ENCODE measurements around the gene DCAF12. TPM values are rescaled to one million over a fixed set of nuclear protein-coding genes. Genes with fewer than 3 reads are reported as not detected.
"Not testable (repeated sequence)": the region's sequence is repeated elsewhere in the genome, so short reads cannot be mapped to it uniquely, and the experiment has no call there.

DCAF12 gene
- total and polyA plus RNA-seq, 2 of the 8 experiments (the other 6 are each of a cell fraction or from before 2014, with no cell fraction given) = 22.7 to 29.2 TPM

DNA sequence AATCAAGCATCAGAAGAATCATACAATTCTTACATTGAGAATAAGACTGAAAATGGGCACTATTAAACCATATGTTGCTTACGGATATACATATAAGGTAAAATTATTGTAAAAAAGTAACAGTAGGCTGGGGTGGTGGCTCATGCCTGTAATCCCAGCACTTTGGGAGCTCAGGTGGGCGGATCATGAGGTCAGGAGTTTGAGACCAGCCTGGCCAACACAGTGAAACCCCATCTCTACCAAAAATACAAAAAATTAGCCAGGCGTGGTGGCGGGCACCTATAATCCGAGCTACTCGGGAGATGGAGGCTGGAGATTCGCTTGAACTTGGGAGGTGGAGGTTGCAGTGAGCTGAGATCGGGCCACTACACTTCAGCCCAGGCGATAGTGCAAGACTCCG is 84.4 kb downstream of the DCAF12 start:
- H3K9ac ChIP-seq (replicated peaks in 1 of 4; ENCODE audit: extremely low read depth in 1 of 4, low read depth in 3 of 4, low read length in 3 of 4); H3K79me1 ChIP-seq (ENCODE audit: low read depth, low read length); H2AFZ ChIP-seq (ENCODE audit: low read length); H3K56ac ChIP-seq (replicated peaks; ENCODE audit: insufficient read length, low read depth, low read length); H3K23ac ChIP-seq (ENCODE audit: insufficient read length); H3K18ac ChIP-seq (ENCODE audit: extremely low read depth, low read length); H2BK120ac ChIP-seq (replicated peaks; ENCODE audit: low read depth, low read length); H4K5ac ChIP-seq (ENCODE audit: insufficient read length, low read depth, low read length); H4K20me1 ChIP-seq (replicated peaks in 1 of 2; ENCODE audit: control insufficient read depth in 1 of 2, insufficient read depth in 2 of 2, low read length in 2 of 2); H2BK15ac ChIP-seq (ENCODE audit: low read length); H3K23me2 ChIP-seq (ENCODE audit: low read depth, low read length); H2BK5ac ChIP-seq (ENCODE audit: low read depth, low read length); H3K27ac ChIP-seq (ENCODE audit: low read depth, low read length); H4K8ac ChIP-seq (ENCODE audit: extremely low read depth, insufficient read depth, low read length); H3K27me3 ChIP-seq (replicated peaks in 1 of 4; ENCODE audit: control insufficient read depth in 3 of 4, extremely low read depth in 1 of 4, insufficient read depth in 3 of 4, low read length in 3 of 4); H4K91ac ChIP-seq (replicated peaks; ENCODE audit: insufficient read length, low read length); FAIRE-seq; H2BK20ac ChIP-seq (ENCODE audit: low read length); H3K14ac ChIP-seq (ENCODE audit: insufficient read length); H3K4ac ChIP-seq (replicated peaks; ENCODE audit: insufficient read length, low read depth, low read length); H2BK12ac ChIP-seq (ENCODE audit: low read depth, low read length); H3K4me3 ChIP-seq (ENCODE audit: extremely low read depth in 1 of 4, insufficient read depth in 2 of 4, low read depth in 3 of 4, low read length in 4 of 4); H3K4me1 ChIP-seq (replicated peaks in 1 of 4; ENCODE audit: control insufficient read depth in 3 of 4, insufficient read depth in 4 of 4, low read length in 3 of 4); H2AK5ac ChIP-seq (ENCODE audit: low read depth, low read length); H3K4me2 ChIP-seq (ENCODE audit: insufficient read depth in 1 of 2, low read depth in 2 of 2, low read length in 2 of 2); DNase-seq (ENCODE audit: low read depth in 1 of 2, low spot score in 2 of 2): not testable (repeated sequence)
- POLR2A ChIA-PET (ENCODE audit: partially characterized antibody) = interaction anchor here (0.6 to 2.8 kb wide), 6 partner anchors 7 to 57 kb away, joined by 3 to 9 read pairs (median 4); partner anchors contain the start of gene UBAP2
- Histone ChIP-seq H3K79me2 (ENCODE audit: control insufficient read depth in 1 of 2, insufficient read depth in 2 of 2, low read length in 2 of 2) (peaks cover 43 to 86% of the 10 kb centered on the region in 2 experiments), H3K9me3 (ENCODE audit: insufficient read depth in 2 of 2, low read depth in 1 of 2, low read length in 1 of 2) (peaks cover 0 to 11% of the 10 kb centered on the region in 2 experiments; a peak in 1 of 4 replicates), H3K36me3 (ENCODE audit: control insufficient read depth in 2 of 4, insufficient read depth in 4 of 4, low read length in 3 of 4) (peaks cover 0 to 15% (median 6%) of the 10 kb centered on the region in 4 experiments; a peak in 2 of 8 replicates)
- CTCF ChIA-PET (ENCODE audit: partially characterized antibody) = interaction anchor here (2.3 kb wide), 1 partner anchor 32 kb away, joined by 6 read pairs; no protein-coding TSS in a partner anchor
- WGBS, 2 experiments (ENCODE audit: extremely low coverage in 1 of 2, insufficient coverage in 1 of 2, insufficient read length in 1 of 2, insufficient replicate concordance in 2 of 2, low coverage in 1 of 2, low lambda C conversion rate in 2 of 2, missing lambda C conversion rate in 1 of 2) = 94% methylated on average over 9 of the region's 10 CpGs; no CpG with 5 or more reads in 1 of the 2 experiments

GRCh38 chr9:34038851-34039250 is 87.6 kb downstream of the DCAF12 start:
- H3K9ac ChIP-seq (replicated peaks in 1 of 4; ENCODE audit: extremely low read depth in 1 of 4, low read depth in 3 of 4, low read length in 3 of 4); H3K18ac ChIP-seq (ENCODE audit: extremely low read depth, low read length); H2AFZ ChIP-seq (ENCODE audit: low read length); H2BK120ac ChIP-seq (replicated peaks; ENCODE audit: low read depth, low read length); H3K4me3 ChIP-seq (ENCODE audit: extremely low read depth in 1 of 4, insufficient read depth in 2 of 4, low read depth in 3 of 4, low read length in 4 of 4); H3K4ac ChIP-seq (replicated peaks; ENCODE audit: insufficient read length, low read depth, low read length); H3K23me2 ChIP-seq (ENCODE audit: low read depth, low read length); H3K27me3 ChIP-seq (replicated peaks in 1 of 4; ENCODE audit: control insufficient read depth in 3 of 4, extremely low read depth in 1 of 4, insufficient read depth in 3 of 4, low read length in 3 of 4); H2BK5ac ChIP-seq (ENCODE audit: low read depth, low read length); H4K91ac ChIP-seq (replicated peaks; ENCODE audit: insufficient read length, low read length); H3K56ac ChIP-seq (replicated peaks; ENCODE audit: insufficient read length, low read depth, low read length); FAIRE-seq; H2BK15ac ChIP-seq (ENCODE audit: low read length); H2AK5ac ChIP-seq (ENCODE audit: low read depth, low read length); H2BK12ac ChIP-seq (ENCODE audit: low read depth, low read length); H4K5ac ChIP-seq (ENCODE audit: insufficient read length, low read depth, low read length); H3K79me1 ChIP-seq (ENCODE audit: low read depth, low read length); POLR2A ChIA-PET (ENCODE audit: partially characterized antibody); H3K23ac ChIP-seq (ENCODE audit: insufficient read length); H4K8ac ChIP-seq (ENCODE audit: extremely low read depth, insufficient read depth, low read length); H3K4me1 ChIP-seq (replicated peaks in 1 of 4; ENCODE audit: control insufficient read depth in 3 of 4, insufficient read depth in 4 of 4, low read length in 3 of 4); H2BK20ac ChIP-seq (ENCODE audit: low read length); H3K4me2 ChIP-seq (ENCODE audit: insufficient read depth in 1 of 2, low read depth in 2 of 2, low read length in 2 of 2); CTCF ChIA-PET (ENCODE audit: partially characterized antibody); DNase-seq (ENCODE audit: low read depth in 1 of 2, low spot score in 2 of 2); H3K27ac ChIP-seq (ENCODE audit: low read depth, low read length); H3K14ac ChIP-seq (ENCODE audit: insufficient read length); H4K20me1 ChIP-seq (replicated peaks in 1 of 2; ENCODE audit: control insufficient read depth in 1 of 2, insufficient read depth in 2 of 2, low read length in 2 of 2): not testable (repeated sequence)
- peaks cover 0 to 15% (median 6%) of the 10 kb centered on the region in 4 experiments; a peak in 2 of 8 replicates for H3K36me3 ChIP-seq (ENCODE audit: control insufficient read depth in 2 of 4, insufficient read depth in 4 of 4, low read length in 3 of 4)
- 97% methylated on average over 12 of the region's 37 CpGs; no CpG with 5 or more reads in 1 of the 2 experiments for WGBS, 2 experiments (ENCODE audit: extremely low coverage in 1 of 2, insufficient coverage in 1 of 2, insufficient read length in 1 of 2, insufficient replicate concordance in 2 of 2, low coverage in 1 of 2, low lambda C conversion rate in 2 of 2, missing lambda C conversion rate in 1 of 2)
- peaks cover 0 to 11% of the 10 kb centered on the region in 2 experiments; a peak in 1 of 4 replicates for H3K9me3 ChIP-seq (ENCODE audit: insufficient read depth in 2 of 2, low read depth in 1 of 2, low read length in 1 of 2)
- peaks cover 32 to 85% of the 10 kb centered on the region in 2 experiments for H3K79me2 ChIP-seq (ENCODE audit: control insufficient read depth in 1 of 2, insufficient read depth in 2 of 2, low read length in 2 of 2)
